HG02623 (cell line): ENCODE data around the gene MS4A15.
"Not testable (repeated sequence)": the region's sequence is repeated elsewhere in the genome, so short reads cannot be mapped to it uniquely, and the experiment has no call there.

Experiments
- ATAC-seq: cut with Tn5 transposase; IDR thresholded peaks from one replicate; pipeline ENCODE4 v1.9.1; 2021; ENCODE audit warnings: moderate library complexity; ENCODE audit not compliant: unreplicated experiment

Gene MS4A15

GRCh38 chr11:60753309-60753708, 3.4 kb upstream of the MS4A15 start:
- no peak for ATAC-seq

GRCh38 chr11:60754887-60755286, 1.8 kb upstream of the MS4A15 start:
- no peak for ATAC-seq

- ATAC-seq, result no peak
Measured at GRCh38 chr11:60757231-60757800, 649 bp downstream of the MS4A15 start.

GRCh38 chr11:60758671-60759070, 2.0 kb downstream of the MS4A15 start:
- not testable (repeated sequence) for ATAC-seq

- not testable (repeated sequence) for ATAC-seq
Measured at GRCh38 chr11:60759438-60760225, 3.0 kb downstream of the MS4A15 start.

- no peak for ATAC-seq
Measured at GRCh38 chr11:60761436-60762190, 4.9 kb downstream of the MS4A15 start.

- ATAC-seq, result peak; percentile 57
Measured at GRCh38 chr11:60762851-60763691, 6.4 kb downstream of the MS4A15 start.

- no peak for ATAC-seq
Measured at GRCh38 chr11:60763692-60764369, 7.2 kb downstream of the MS4A15 start.

- ATAC-seq, result peak; percentile 41
Measured at GRCh38 chr11:60764879-60765278, 8.2 kb downstream of the MS4A15 start.

- ATAC-seq, result no peak
Measured at GRCh38 chr11:60765355-60765754, 8.7 kb downstream of the MS4A15 start.

- no peak for ATAC-seq
Measured at GRCh38 chr11:60766547-60766946, 9.9 kb downstream of the MS4A15 start.

- no peak for ATAC-seq
Measured at GRCh38 chr11:60767388-60767811, 10.7 kb downstream of the MS4A15 start.

- no peak for ATAC-seq
Measured at GRCh38 chr11:60768202-60768601, 11.5 kb downstream of the MS4A15 start.

- no peak for ATAC-seq
Measured at GRCh38 chr11:60769273-60769672, 12.6 kb downstream of the MS4A15 start.

- ATAC-seq, result no peak
Measured at GRCh38 chr11:60769811-60770210, 13.1 kb downstream of the MS4A15 start.

GRCh38 chr11:60771146-60771545, 14.5 kb downstream of the MS4A15 start:
- ATAC-seq, result no peak

- ATAC-seq, result no peak
Measured at GRCh38 chr11:60771879-60772525, 15.3 kb downstream of the MS4A15 start.

- ATAC-seq, result no peak
Measured at GRCh38 chr11:60772666-60773065, 16.0 kb downstream of the MS4A15 start.

GRCh38 chr11:60774726-60775125, 18.1 kb downstream of the MS4A15 start:
- ATAC-seq, result no peak

GRCh38 chr11:60775420-60775961, 18.8 kb downstream of the MS4A15 start:
- ATAC-seq, result peak; percentile 72
